H4 (cell line): ENCODE measurements around the gene CLTB. TPM values are rescaled to one million over a fixed set of nuclear protein-coding genes. Genes with fewer than 3 reads are reported as not detected.
"Not testable (repeated sequence)": the region's sequence is repeated elsewhere in the genome, so short reads cannot be mapped to it uniquely, and the experiment has no call there.

Experiments
- DNase-seq: peaks from one replicate; pipeline ENCODE4 v3.0.0-alpha.2; 2015; ENCODE audit warnings: low spot score
- total RNA-seq: library from RNA; depleted of rRNA; stranded (reverse); fragments of >200 nt; shearing (Covaris generic); gene quantifications from 2 replicates; pipeline ENCODE4 v1.2.3, GENCODE V29; 2014

The CLTB gene
- total RNA-seq, 1 experiment from 2014 or later, result 80.4 TPM

- no peak for DNase-seq
Measured at GRCh38 chr5:176427971-176428370, 11.6 kb upstream of the CLTB start.

DNA sequence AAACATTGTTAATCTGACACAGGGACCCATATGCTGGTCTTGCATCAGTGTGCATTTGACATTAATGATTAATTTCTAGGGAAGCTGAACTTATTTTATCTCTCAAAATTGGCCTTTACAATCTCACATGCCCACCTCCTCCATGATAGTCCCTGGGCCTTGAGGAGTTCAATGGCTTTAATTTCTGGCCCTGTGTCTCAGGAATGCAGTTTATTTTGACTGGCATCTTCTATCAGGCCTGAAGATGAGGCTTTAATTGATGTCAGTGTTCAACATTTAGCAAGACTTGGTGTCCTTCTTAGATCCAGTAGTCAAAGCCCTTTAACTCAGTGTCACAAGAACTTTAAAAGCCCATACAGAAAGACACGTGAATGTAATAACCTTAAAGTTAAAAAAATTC is 10.5 kb upstream of the CLTB start:
- no peak for DNase-seq

DNA sequence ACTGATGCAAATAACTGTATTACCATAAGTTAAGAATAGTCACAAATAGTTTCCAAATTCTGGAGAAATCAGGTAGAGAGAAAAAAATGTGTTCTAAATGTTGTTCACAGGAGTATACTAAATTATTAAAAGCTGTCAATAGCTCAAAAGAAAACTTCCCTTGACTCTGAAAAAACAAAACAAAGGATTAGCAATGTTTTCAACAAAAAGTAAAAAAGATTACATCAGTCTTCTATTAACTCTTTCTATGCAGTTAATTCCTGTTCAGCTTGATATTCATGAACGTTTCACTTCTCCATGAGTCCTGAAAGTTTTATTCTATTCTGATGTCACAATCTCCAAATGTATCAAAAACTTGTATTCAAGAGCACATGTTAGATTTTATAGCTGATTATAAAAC is 9.5 kb upstream of the CLTB start:
- no peak for DNase-seq

DNA sequence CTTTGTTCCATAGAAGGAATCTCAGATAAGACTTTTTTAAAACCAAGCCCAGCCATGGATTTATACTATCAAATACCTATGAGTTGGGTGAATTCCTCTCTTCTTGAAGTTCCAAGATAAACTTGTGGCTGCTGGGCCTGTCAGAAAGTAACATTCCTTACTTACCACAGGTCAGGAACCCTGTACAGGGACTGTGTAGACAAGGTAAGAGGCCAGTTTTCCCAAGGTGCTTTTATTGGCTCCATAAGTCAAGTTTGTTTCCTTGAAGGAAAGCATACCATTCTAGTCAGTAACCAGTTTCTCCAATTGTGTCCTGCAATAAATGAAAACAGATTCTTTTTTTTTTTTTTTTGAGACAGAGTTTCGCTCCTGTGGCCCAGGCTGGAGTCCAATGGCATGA is 8.8 kb upstream of the CLTB start:
- no peak for DNase-seq

DNA sequence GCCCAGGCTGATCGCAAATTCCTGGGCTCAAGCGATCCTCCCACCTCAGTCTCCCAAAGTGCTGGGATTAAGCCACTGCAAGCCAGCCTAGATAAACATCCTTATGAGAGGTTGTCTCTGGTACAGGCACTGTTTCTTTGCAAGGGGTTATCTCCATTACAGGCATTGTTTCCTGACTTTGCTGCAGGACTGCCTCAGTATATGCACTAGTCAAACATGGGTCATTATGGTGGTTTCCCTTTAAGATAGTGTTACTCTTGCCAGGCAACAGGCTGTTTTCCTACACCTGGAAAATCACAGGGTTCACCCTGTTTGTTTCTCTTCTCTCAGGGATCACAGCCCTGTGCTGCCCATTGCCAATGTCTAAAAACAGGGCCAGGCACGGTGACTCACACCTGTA is 7.8 kb upstream of the CLTB start:
- DNase-seq, result no peak

GRCh38 chr5:176420972-176421544 is 4.7 kb upstream of the CLTB start:
- no peak for DNase-seq

GRCh38 chr5:176420086-176420485 is 3.7 kb upstream of the CLTB start:
- DNase-seq, result no peak

GRCh38 chr5:176418251-176418650 is 1.9 kb upstream of the CLTB start:
- DNase-seq, result no peak

DNA sequence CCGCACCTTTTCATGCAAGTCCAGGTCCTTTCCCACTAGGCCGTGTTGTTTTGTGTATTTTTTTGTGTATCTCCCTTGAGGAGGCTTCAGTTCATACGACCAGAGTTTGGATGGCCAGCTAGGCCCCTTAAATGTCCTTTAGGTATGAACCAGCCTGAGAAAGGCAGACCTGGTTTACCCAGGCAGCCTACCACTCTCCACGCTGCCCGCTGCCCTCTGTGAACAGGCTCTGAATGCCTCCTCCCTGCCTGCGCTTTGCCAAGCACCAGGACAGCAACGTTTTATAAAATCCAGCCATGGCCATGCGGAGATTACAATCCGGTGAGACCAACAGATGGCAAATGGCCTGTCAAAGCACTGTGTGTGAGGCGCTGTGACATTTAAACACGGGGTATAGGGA is 626 bp upstream of the CLTB start:
- peak; percentile 9 for DNase-seq

DNA sequence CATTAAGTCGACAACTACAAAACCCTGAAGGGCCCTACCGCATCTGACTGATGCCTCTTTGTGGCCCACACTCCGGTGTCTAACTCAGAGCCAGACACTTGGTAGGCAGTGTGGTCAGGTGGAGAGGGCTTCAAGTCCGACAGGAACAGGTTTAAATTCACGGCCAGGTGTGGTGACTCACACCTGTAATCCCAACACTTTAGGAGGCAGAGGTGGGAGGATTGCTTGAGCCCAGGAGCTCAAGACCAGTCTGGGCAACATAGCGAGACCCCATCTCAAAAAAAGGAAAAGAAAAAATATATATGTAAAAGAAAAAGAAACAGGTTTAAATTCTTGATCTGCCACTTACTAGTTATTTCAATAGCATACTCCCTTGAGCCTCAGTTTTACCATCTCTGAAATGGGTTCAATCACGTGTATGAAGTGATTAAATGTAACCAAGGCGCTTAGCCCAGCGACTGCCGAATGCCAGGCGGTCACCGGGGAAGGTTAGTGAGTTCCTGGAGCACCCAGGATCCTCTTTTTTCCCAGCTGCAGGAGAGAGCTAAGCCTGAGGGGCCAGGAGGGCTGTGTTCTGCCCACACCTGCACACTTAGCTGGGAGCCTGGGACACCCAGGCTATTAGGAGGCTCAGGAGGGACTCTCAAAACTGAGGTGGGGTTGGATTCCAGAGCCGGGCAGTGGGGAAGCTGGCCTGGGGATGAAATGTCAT is 943 bp downstream of the CLTB start:
- DNase-seq, result peak; percentile 9

DNA sequence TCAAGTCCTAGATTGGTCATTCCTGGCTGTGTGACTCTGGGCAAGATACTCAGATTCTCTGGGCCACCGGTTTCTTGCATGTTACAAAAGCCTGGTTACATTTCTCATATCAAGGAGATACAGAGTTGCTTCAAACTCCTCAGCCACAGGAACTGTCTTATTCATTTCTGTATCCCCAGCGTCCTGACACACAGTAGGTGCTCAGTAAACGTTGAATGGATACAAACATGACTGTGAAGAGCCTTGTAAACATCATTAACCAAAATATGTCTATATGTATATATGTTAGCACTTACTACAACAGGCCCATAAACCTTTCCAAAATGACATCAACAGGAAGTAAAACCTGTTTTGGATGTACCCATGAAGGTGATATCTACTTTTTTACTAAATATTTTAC is 1.6 kb downstream of the CLTB start:
- no peak for DNase-seq

DNA sequence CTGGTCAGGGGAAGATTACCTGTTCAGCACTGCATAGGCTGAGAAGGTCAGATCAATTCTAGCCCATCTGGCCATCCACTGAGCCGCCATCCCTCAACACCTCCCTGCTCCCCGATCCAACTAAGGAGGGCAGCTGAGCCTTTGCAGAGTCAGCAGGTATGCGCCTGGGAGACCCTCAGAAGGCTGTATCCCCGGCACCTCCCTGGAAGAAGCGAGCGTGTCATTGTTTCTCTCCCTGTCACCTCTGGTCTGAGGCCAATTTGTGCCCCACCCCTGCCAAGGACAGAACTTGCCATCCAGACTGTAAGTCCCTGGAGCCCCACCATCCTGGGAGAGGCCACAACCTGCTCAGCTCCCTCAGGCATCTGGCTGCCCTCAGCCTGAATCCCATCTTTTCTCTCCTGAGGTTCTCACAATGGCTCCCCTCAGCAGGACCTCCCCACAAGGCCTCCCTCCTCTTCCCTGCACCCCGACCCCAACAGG is 2.6 kb downstream of the CLTB start:
- peak; percentile 8 for DNase-seq

GRCh38 chr5:176413255-176413565 is 3.1 kb downstream of the CLTB start:
- peak; percentile 6 for DNase-seq

DNA sequence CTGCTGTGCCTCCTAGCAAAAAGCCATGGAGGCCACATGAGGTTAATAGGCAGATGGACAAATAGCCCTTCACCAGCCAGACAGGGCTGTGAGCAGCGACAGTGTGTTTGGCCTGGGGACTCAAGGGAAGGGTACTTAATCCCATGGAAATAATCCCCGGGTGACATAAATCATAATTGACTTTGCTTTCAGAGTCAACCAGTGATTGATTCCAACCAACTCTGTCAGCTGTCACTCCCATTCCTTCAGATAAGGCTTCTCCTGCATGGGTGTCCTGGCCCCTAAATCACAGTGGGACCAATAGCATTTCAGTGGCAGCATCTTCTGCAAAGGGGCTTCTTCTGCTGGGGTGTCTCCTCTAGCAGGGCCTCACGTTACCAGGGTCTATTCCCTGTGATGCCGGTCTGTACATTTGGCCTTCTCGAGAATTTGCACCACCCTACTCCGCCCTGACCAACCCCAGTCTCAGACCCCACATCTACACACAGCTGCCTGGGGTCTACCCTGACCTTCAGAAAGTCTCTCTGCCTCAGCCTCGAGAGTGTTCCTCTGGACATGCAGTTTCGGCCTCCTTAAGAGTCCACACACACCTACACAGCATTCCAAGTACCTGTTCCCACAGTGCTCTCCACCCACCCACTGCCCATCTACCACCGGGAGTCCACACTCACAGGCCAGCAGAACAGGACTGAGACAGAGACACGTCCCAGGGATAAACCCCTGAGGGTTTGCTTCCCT is 3.7 kb downstream of the CLTB start:
- DNase-seq, result peak; percentile 4

DNA sequence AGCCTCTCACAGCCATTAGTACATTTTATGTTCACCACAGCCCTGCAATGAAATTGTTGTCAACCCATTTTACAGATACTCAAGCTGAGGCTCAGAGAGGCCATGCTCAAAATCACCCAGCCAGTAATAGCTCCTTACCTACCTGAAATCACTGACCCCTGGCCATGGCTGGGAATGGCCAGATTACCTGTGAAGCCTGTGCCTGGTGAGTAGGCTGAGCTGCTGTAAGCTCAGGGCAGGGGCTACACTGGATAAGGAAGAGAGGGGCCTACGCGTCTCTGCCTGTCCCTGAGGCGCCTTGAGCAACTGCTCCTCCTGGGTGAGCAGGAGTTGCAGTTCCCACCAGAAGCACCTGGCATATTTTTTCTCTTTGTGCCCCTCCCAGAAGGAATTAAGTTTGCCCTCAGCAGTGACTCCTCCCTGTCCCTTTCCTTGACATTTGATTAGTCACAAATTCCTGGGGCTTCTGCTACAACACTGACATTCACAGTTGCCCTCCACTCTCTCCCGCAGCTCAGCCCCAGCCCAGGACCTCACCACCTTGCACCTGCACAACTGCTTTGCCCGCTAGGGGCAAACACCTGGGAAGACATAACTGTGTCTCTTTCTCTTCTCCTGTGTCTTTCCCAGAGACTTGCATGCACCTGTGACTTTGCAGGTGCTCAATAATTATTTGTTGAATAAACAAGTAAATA is 5.7 kb downstream of the CLTB start:
- DNase-seq, result no peak

- DNase-seq, result no peak
Measured at GRCh38 chr5:176409765-176410164, 6.6 kb downstream of the CLTB start.

GRCh38 chr5:176408590-176408989 is 7.7 kb downstream of the CLTB start:
- no peak for DNase-seq

- DNase-seq, result not testable (repeated sequence)
Measured at GRCh38 chr5:176408252-176408573, 8.1 kb downstream of the CLTB start.

- no peak for DNase-seq
Measured at GRCh38 chr5:176407456-176408251, 8.7 kb downstream of the CLTB start.

DNA sequence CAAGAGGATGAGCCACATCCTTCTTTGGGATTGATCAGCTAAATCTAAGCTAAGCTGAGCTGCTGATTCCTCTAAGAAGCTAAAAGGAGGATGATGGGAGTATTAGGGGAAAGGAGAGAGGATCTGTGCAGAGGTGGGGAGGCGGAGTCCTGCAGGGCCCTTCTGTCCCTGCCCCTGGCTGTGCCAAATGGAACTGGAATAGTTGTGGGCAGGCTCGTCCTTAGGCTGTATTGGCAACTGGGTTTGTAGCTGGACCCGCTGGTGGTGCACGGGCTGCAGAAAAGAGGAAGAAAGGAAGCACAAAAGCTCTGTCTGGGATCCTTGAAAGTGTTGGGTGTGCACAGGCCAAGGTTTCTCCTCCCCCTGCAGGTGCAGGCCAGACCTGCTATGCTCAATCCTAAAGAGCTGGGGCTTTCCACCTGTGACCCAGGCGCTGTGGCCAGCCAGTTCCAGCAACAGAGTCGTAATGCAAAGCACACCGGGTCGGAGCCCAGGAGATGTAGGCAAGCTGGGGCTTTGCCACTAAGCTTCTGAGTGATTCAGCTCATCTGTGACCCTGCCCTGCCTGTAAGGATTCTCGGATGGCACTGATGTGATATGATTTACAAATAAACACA is 9.8 kb downstream of the CLTB start:
- no peak for DNase-seq

DNA sequence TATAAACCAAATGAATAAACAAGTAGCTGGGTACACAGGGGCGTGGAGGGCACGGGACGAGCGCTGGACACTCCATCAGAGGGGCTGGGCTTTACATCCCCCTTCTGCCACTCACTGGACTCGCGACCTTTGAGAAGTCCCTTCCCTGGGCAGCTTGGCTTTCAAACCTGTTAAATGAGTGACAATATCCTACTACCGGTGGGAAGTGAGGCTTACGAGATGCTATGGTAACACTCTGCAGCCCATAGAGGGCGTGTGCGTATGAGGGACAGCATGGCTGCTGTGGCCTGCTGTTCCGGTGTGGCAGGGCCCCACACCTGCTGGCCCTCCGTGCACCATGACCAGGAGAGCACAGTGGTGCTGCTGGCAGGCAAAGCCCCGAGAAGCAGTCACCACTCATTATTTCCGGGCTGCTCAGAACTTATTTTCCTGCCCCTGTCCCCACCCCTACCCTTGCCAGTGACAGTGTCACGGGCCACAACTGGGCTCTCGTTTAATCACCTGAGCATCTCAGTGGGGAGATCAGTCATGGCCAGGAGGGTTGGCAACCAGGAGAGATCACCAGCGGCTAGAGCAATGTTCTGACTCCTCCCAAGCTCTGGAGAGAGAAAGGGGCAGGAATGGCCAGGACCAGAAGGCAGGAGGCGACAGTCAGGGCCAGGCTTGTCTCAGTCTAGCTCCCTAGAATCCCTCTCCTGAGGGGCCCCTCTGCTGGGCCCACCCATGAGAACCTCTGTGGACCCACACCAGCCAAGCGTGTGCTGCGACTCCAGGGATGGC is 10.5 kb downstream of the CLTB start:
- DNase-seq, result no peak
